Mesodermal cell (in vitro differentiated cells): ENCODE results near the gene BSDC1.

Source experiments
- H3K27ac ChIP-seq: 2 replicates; pipeline ENCODE4 v1.7.0; 2013; ENCODE audit warnings: mild to moderate bottlenecking, low read depth, low read length, moderate library complexity; ENCODE audit not compliant: severe bottlenecking
- H3K36me3 ChIP-seq: 2 replicates; pipeline ENCODE4 v1.7.1; 2013; ENCODE audit warnings: mild to moderate bottlenecking, low read length, moderate library complexity; ENCODE audit not compliant: control insufficient read depth, insufficient read depth
- H3K4me1 ChIP-seq: one replicate; pipeline ENCODE4 v1.7.1; 2013; ENCODE audit warnings: mild to moderate bottlenecking, low read length; ENCODE audit not compliant: insufficient read depth, control insufficient read depth, poor library complexity, severe bottlenecking
- H3K4me3 ChIP-seq: 2 replicates; pipeline ENCODE4 v1.7.0; 2013; ENCODE audit warnings: low read length, control low read depth, mild to moderate bottlenecking; ENCODE audit not compliant: insufficient read depth, poor library complexity, severe bottlenecking; ENCODE audit errors: extremely low read depth
- H3K9me3 ChIP-seq: 2 replicates; pipeline ENCODE4 v1.7.1; 2013; ENCODE audit warnings: mild to moderate bottlenecking, low read length, moderate library complexity; ENCODE audit not compliant: control insufficient read depth
- WGBS, 2 experiments: methylation state at CpG; one replicate each; pipeline ENCODE4 v1.1.5; 2013; ENCODE audit warnings: missing lambda C conversion rate in 2 of 2; ENCODE audit not compliant: insufficient coverage in 2 of 2; 5-methylcytosine and 5-hydroxymethylcytosine counted together

Gene BSDC1

DNA sequence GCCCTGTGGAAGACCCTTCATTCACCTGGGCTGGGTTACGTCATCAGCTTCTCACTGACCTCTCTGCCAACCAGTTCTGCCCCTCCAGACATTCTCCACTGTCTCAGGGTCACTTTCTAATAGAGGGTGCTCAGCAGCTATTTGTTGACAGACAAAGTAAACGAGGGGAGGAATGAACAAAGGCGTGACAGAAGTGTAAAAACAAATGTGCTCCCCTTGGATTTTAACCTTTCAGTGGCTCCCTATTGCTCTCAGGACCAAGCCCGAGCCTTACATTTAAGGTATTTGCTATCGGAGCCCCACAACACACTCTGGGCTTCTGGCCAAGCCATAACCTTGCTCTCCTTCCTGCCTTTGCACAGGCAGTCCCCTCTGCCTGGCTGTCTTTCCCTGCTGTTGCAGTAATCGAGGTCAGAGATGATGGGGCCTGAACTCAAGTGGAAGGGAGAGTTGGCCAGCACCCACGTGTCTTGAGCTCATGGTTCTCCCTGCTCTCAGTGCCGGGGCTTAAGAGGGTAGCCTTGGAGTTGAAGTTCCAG lies 48.9 kb downstream of the BSDC1 start:
- WGBS, 2 experiments, result 87 to 94% methylated on average over 7 of the region's 8 CpGs
- Histone ChIP-seq H3K9me3 (peaks cover 3% of the 10 kb centered on the region), H3K27ac (no peak overlapping the region), H3K36me3 (no peaks in the 10 kb centered on the region), H3K4me3 (no peak overlapping the region), H3K4me1 (peaks cover 4% of the 10 kb centered on the region)

DNA sequence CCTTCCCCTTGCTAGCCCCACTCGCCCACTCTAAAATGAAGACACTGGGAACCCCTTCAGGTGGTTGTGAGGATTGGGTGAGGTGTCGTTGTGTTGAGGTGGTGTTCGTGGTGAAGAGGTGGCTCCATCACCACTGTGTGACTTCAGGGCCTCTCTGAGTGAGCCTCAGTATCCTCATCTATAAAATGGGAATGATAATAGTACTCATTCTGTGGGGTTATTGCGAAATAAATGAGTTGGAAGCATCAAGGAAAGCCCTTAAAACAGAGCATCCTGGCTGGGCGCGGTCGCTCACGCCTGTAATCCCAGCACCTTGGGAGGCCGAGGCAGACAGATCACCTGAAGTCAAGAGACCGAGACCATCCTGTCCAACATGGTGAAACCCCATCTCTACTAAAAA lies 51.5 kb downstream of the BSDC1 start:
- Histone ChIP-seq H3K9me3 (no peaks in the 10 kb centered on the region), H3K4me3 (no peak overlapping the region), H3K27ac (no peak overlapping the region), H3K4me1 (peaks cover 25% of the 10 kb centered on the region), H3K36me3 (no peaks in the 10 kb centered on the region)
- WGBS, 2 experiments, result 88 to 97% methylated on average over 8 of the region's 10 CpGs

DNA sequence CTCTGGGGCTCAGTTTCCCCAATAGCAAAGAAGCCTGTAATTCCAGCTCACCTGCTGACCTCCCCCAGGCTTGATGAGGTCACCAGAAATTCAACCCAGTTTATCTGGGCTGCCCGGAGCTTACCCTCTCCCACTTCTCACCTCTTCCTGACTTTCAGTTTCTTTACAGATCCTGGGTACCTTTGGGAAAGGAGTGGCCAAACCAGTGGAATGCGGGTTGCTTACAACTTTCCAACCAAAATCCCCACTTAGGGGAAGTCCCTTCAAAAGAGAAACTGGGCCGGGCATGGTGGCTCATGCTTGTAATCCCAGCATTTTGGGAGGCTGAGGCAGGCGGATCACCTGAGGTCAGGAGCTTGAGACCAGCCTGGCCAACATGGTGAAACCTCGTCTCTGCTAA lies 52.3 kb downstream of the BSDC1 start:
- H3K9me3 ChIP-seq, result no peaks in the 10 kb centered on the region
- H3K36me3 ChIP-seq, result no peaks in the 10 kb centered on the region
- H3K4me3 ChIP-seq, result no peak overlapping the region
- peaks cover 32% of the 10 kb centered on the region for H3K4me1 ChIP-seq
- 64 to 85% methylated on average over 3 to 5 of the region's 5 CpGs for WGBS, 2 experiments
- H3K27ac ChIP-seq, result no peak overlapping the region

DNA sequence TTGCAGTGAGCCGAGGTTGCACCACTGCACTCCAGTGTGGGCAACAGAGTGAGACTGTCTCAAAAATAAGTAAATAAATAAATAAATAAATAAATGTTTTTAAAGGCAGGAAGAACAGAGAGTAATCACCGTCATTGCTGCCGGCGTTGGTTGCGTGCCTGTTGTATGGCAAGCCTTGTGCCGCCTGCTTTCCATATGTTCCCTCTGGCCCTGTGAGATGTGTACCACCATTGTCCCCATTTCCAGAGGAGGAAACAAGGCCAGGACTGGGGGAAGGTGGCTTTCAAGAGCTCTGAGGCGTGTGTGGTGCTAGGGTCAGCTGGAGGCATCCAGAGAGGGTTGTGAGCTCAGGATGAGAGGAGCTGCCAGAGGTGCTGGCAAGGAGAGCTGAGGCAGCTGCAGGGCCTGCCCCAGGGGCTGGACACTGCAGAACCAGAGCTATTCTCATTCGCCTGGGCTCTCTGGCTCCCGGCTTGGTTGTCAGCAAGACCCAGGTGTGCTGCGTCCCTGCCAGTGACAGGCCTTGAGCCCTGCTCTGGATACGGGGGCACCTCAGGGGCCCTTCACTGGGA lies 53.0 kb downstream of the BSDC1 start:
- H3K4me3 ChIP-seq, result no peak overlapping the region
- no peaks in the 10 kb centered on the region for H3K9me3 ChIP-seq
- no peaks in the 10 kb centered on the region for H3K36me3 ChIP-seq
- H3K4me1 ChIP-seq, result peaks cover 37% of the 10 kb centered on the region
- 89 to 96% methylated on average over 5 to 10 of the region's 11 CpGs for WGBS, 2 experiments
- H3K27ac ChIP-seq, result no peak overlapping the region

DNA sequence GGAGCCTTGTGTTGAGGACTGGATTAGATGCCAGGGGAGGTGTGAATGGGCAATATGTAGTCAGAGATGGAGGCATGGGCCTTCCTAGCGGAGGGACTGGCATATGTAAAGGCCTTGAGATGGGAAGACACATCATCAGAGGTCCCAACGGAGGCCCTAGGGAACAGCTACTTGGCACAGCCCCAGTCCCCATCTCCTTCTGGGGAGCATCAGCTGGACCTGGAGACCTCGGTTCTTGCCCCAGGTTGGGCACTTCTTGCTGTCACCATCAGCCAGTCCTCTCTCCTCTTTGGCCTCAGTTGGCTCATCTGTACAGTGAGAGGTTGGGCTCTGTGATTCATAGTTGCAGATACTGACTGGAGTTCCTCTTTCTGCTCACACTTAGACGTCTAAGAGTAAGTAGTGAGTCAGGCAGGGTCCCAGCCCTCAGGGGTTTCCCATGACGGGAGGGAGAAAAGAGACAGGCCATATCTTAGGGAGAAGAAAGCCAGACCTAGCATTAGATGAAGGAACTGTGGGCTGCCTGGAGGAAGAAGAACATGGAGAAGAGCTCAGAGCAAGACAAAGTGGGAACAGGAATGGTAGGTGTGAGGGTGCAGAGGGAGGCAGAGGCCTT lies 54.8 kb downstream of the BSDC1 start:
- Histone ChIP-seq H3K27ac (peak overlapping the region; percentile 87), H3K4me1 (peaks cover 37% of the 10 kb centered on the region), H3K9me3 (no peaks in the 10 kb centered on the region), H3K36me3 (peaks cover 9% of the 10 kb centered on the region), H3K4me3 (no peak overlapping the region)
- 74 to 95% methylated on average over 2 to 4 of the region's 5 CpGs for WGBS, 2 experiments

DNA sequence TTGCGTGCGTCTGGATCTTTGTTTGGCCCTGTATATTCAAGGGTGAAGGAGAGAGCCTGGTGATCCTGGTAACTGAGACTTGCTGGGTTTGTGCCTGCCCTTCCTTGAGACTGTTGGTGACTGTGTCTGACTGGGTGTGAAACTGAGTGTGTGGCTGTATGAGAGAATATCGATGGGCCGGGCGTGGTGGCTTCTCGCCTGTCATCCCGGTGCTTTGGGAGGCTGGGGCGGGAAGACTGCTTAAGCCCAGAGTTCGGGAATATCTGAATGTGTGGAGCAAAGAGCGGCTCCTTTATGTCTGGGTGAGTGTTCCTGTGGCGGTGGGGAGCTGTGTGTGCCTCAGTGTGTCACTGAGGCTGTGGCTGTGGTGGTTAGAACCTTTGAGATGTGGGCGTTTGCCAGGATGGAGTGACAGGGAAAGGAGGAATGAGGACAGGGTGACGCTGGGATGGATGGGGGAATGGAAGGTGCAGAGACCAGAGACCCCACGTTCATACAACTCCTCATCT lies 55.5 kb downstream of the BSDC1 start:
- 89 to 91% methylated on average over 12 of the region's 14 CpGs for WGBS, 2 experiments
- H3K27ac ChIP-seq, result peak overlapping the region; percentile 87
- no peak overlapping the region for H3K4me3 ChIP-seq
- H3K4me1 ChIP-seq, result peaks cover 42% of the 10 kb centered on the region
- H3K9me3 ChIP-seq, result no peaks in the 10 kb centered on the region
- peaks cover 17% of the 10 kb centered on the region for H3K36me3 ChIP-seq

DNA sequence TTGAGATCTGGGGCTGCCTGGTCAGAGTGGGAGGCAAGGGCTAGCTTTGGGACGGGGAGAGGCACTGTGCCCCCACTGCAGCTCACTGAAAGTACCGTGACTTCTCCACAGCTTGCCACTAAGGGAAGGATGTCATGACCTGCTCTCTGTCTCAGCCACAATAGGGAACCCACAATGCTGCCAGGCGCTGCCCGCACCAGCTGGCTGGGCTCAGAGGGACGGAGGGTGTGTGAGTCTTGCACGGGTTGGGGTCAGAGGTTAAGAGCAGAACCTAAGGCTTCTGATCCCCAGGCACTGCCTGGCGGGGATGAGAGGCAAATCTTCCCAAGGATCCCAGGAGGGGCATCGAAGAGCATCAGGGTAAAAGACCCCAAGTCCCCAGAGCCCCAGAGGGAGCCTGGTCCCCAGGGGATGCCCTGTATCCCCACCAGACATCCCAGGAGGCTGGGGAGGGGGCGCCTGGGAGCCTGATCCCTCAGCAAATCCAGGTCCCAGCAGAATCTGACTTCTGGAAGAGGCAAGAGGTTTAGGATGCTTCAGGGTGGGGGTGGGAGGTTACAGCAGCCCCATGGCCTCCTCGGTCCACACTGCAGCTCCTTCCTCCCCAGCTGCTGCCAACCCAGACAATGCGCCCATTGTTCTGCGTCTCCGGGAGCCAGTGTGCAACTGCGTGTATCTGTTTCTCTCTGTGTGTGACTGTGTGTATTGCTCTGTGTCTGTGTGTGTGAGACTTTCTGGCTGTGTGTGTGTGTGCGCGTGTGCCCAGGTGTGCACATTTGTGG lies 56.2 kb downstream of the BSDC1 start:
- WGBS, 2 experiments, result 66 to 77% methylated on average over 7 to 12 of the region's 16 CpGs
- Histone ChIP-seq H3K36me3 (peaks cover 23% of the 10 kb centered on the region), H3K4me1 (peaks cover 48% of the 10 kb centered on the region), H3K27ac (peak overlapping the region; percentile 87), H3K4me3 (no peak overlapping the region), H3K9me3 (no peaks in the 10 kb centered on the region)

DNA sequence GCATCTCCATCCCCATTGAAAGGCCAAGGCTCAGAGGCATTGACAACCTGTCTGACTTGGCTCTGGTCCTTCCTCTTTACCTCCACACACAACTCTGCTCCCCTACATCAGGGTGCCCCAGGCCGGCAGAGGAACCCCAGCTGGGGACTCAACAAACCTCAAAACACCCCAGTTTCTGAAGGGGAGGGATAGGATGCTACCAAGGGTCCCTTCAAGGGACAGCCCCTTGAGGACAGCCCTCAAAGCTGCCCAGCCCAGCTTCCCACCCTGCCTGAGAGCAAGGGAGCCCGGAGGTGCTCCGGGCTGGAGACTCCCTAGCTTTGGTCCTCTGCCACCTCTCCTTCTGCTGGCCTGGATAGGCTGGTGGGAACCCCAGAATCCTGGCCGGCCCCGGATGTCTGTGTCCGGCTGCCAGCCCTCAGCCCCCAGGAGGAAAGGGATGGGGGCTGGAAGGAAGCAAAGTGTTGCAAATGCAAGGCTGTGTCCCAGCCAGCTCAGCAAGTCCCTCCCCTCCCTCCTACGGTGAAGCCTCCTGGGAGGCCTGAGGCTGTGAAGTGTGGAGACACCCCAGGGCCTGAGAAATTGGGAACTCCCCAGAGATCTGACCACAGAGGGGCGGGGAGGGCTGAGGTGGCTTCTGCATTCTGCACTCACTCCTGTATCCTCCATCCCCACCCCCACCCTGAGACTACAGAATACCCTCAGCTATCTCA lies 57.1 kb downstream of the BSDC1 start:
- H3K4me1 ChIP-seq, result peaks cover 51% of the 10 kb centered on the region
- H3K27ac ChIP-seq, result no peak overlapping the region
- no peaks in the 10 kb centered on the region for H3K9me3 ChIP-seq
- 96 to 100% methylated on average over 1 to 2 of the region's 8 CpGs for WGBS, 2 experiments
- no peak overlapping the region for H3K4me3 ChIP-seq
- peaks cover 32% of the 10 kb centered on the region for H3K36me3 ChIP-seq

DNA sequence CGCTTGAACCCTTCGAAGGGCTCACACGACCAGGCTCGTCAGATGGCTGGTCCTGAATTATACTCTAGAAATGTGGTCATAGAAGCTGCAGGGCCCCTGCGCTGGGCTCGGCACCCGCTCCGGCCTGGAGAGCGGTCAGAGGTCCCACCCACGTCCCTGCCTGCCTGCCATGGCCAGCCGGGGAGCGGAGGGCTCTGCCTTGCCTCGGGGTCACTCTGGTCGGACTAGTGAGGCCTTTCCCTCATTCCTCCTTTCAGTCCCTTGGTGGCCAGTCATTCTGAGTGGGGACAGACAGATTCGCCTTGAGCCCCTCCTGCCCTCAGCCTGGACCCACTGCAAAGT lies 57.7 kb downstream of the BSDC1 start:
- Histone ChIP-seq H3K36me3 (peaks cover 38% of the 10 kb centered on the region), H3K4me1 (peaks cover 51% of the 10 kb centered on the region), H3K4me3 (peak overlapping the region; percentile 79), H3K27ac (no peak overlapping the region), H3K9me3 (no peaks in the 10 kb centered on the region)
- WGBS, 2 experiments, result 33 to 35% methylated on average over 9 to 15 of the region's 15 CpGs

DNA sequence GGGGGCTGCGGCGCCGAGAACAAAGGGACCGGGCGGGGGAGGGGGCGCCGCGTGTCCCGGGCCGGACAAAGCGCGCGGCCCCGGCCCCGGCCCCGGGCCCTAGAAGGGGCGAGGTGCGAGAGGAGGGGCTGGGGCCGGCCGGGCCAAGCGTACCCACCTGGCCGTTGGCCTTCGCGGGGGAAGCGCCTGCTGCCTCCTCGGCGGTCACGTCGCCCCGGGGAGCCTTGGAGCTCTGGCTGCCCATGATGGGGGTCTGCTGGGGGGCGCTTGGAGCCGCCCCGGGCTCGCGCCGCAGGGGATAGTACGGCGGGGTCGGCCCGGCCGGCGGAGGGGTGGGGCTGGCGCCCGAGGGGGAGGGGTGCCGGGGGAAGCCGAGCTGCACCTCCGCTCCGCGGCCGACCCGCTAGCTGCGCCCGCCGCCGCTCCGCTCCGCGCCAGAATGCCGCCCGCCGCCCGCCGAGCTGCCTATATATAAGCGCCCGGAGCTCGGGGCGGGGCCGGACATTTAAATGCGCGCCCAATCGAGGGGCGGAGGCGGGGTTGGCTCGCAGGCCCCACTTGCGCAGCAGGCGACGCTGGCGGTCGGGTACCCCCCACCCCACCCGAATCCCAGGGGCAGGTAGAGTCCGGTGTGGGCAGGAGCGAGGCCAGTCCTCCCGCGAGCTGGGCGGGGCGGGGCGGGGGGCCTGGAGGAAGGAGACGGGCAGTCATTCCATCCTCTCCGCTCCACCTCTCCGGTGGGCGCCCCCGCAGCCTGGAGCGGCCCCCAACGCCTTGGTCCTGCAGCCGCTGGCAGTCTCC lies 58.3 kb downstream of the BSDC1 start, which contains the start of gene MARCKSL1:
TSS of gene MARCKSL1 (minus strand) at position 444 of the 801 bp plus-strand sequence. CDS start at position 244, 200 bp downstream.
- Histone ChIP-seq H3K27ac (peak within 1 kb of the TSS; percentile 86), H3K9me3 (no peaks in the 10 kb centered on the region), H3K36me3 (peaks cover 44% of the 10 kb centered on the region), H3K4me1 (peaks cover 51% of the 10 kb centered on the region), H3K4me3 (peak within 1 kb of the TSS; percentile 79)
- WGBS, 2 experiments, result 0 to 1% methylated on average over 47 to 50 of the region's 95 CpGs
